Stimulated activated CD4-positive, alpha-beta T cell treated with anti-CD3 and anti-CD28 coated beads, TNF-alpha, amount 100 ng/mL, for 1 hour (primary cell): ENCODE data around the gene CRTAC1.

Experiments
- DNase-seq, 3 donors: peaks; one replicate each; pipeline ENCODE4 v3.0.0-alpha.2; 2020; ENCODE audit warnings: low read depth in 3 of 3, low spot score in 1 of 3

CRTAC1 gene

GRCh38 chr10:97901381-97901780 is 129.0 kb downstream of the CRTAC1 start:
- DNase-seq: no peak

GRCh38 chr10:97898429-97898828 is 132.0 kb downstream of the CRTAC1 start:
- no peak for DNase-seq

DNA sequence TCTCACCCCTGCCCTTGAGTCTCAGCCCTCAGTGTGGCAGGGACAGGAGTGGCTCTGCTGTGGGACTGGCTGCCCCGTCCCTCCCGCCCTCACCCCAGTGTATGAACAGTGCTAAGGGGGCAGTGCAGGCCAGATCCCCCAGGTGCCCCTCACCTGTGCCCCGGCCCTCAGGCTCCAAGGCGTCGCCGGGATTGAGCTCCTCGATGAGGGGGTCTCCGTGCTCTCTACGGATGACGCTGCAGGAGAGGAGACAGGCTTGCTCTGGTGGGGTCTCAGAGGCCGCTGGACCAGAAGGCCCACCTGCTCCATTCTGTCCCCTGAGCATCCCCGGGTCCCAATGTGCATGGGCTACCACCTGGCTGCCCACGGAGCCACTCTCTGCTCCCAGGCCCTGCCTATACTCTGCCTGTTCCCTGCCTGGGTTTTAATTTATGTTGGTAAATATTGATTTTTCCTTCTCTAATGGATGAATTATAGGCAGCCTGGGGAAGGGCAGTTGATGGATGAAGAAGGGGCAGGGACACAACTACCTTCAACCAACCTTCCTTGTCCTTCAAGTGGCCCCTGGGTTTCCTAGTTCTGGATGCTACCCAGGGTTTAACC is 133.6 kb downstream of the CRTAC1 start:
- DNase-seq: no peak

DNA sequence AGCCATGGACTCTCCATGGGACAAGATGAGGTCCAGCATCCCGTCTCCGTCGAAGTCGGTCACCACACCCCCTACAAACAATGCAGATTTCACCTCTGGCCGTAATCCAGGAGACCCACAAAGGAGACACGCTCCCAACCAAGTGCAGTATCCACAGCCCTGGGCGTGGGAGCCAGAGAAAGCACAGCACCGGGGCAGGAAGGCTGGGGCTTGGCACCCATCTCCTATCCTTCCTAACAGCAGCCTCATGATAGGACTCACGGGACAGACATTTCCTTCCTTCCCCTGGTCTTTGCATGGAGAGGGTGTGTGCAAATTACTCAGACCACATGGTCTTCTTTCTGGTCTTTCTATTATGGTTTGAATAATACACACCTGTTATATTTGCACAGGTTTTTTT is 134.5 kb downstream of the CRTAC1 start:
- DNase-seq: no peak

GRCh38 chr10:97895084-97895483 is 135.3 kb downstream of the CRTAC1 start:
- DNase-seq: no peak

DNA sequence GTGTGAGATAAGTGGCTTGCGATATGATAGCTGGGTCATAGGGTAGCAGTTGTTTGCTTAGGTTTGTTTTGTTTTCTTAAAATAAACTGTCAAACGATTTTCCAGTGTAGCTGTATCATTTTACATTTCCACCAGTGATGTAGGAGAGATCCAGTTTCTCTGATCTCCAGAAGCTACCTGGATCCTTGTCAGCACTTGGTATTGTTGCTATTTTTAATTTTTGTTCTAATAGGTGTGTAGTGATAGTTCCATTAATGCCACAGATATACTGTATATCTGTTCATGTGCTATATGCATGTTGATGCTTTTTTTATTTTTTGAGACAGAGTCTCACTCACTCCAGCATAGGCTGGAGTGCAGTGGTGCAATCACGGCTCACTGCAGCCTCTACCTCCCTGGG is 136.3 kb downstream of the CRTAC1 start:
- DNase-seq: no peak

- no peak for DNase-seq
Measured at GRCh38 chr10:97892939-97893338, 137.5 kb downstream of the CRTAC1 start.

DNA sequence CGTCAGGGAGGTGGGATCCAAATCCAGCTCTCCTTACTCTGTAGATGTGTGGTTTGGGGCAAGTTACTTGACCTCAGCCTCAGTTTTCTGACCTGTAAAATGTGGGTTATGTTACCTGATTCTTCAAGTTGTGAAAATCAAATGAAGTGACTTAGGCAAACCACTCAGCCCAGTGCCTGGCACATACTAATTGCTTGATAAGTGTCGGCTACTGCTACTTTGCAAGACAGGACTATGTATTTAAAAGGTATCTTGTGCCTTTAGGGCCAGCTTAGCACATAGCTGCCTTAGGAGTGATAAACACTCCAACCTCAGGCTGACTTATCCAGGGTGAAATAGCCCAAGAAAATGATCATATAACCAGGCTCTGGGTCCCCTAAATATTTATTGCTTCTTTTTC is 137.9 kb downstream of the CRTAC1 start:
- no peak for DNase-seq

DNA sequence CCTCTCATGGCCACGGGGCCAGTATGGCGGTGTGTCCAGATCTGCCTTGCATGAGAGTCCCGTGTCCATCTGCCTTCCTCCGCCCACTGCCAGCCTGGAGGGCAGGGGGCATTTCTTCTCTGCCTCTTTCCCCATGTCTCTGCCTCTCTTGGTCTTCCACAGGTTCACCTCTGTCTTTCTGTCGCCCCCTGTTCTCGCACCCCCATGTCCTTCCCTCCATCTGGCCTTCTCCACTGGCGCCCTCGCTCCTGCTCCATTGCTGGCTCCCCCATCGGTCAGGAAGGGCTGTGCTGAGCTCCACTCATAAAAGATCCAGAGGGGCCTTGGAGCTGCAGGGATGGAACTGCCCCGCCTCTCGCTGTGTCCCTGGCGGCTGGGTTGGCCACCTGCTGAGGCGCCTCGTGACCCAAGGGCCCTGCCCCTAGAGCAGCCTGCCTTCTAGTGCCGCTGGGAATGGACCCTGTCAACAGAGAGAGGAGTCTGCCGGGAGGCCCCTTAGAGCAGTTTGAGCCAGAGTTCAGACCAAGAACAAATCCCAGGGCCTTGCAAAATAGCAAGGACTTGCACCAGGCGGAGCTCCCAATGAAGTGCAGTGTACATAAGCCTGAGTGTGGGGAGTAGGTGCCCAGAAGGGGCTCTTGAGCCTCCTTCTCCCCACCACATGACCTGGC is 138.8 kb downstream of the CRTAC1 start:
- DNase-seq: no peak

GRCh38 chr10:97889461-97890265 is 140.8 kb downstream of the CRTAC1 start:
- no peak for DNase-seq

- no peak for DNase-seq
Measured at GRCh38 chr10:97888641-97889262, 141.7 kb downstream of the CRTAC1 start.

- no peak for DNase-seq
Measured at GRCh38 chr10:97888134-97888533, 142.3 kb downstream of the CRTAC1 start.

GRCh38 chr10:97887399-97887798 is 143.0 kb downstream of the CRTAC1 start:
- no peak for DNase-seq

DNA sequence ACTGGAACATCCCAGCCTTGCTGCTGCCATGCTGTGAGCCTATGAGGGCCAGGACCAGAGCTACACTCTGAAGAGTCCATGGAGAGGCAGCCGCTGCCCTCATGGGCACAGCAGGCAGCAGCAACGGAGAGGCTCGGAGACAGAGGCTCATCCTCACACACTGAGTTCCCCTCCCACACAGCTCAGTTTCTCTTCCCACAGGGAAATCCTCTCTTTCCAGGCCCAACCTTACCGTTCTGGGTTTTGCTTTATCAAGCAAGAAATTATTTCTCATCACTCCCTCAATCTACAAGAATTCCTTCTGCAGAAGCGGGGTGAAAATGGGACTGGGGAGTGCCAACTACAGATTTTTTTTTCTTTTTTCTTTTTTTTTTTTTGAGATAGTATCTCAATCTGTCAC is 144.1 kb downstream of the CRTAC1 start:
- no peak for DNase-seq

DNA sequence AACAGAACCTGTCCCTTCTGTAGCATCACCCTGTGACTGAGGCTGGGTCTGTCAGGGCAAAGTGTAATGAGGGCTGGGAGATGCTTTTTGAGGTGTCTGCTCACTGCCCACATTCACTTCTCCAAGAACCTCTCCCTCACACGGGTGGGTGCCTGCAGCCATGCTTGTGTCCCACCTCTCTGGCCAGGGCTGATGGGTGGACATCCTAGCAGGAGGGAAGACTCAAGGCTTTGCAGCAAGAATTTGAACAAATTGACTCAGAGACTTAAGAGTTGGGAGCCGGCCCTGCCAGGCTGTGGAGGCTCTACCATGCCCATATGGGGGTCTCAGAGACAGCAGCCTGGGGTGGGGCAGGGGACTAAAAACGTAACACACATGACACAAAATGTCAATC is 147.3 kb downstream of the CRTAC1 start:
- DNase-seq: no peak

DNA sequence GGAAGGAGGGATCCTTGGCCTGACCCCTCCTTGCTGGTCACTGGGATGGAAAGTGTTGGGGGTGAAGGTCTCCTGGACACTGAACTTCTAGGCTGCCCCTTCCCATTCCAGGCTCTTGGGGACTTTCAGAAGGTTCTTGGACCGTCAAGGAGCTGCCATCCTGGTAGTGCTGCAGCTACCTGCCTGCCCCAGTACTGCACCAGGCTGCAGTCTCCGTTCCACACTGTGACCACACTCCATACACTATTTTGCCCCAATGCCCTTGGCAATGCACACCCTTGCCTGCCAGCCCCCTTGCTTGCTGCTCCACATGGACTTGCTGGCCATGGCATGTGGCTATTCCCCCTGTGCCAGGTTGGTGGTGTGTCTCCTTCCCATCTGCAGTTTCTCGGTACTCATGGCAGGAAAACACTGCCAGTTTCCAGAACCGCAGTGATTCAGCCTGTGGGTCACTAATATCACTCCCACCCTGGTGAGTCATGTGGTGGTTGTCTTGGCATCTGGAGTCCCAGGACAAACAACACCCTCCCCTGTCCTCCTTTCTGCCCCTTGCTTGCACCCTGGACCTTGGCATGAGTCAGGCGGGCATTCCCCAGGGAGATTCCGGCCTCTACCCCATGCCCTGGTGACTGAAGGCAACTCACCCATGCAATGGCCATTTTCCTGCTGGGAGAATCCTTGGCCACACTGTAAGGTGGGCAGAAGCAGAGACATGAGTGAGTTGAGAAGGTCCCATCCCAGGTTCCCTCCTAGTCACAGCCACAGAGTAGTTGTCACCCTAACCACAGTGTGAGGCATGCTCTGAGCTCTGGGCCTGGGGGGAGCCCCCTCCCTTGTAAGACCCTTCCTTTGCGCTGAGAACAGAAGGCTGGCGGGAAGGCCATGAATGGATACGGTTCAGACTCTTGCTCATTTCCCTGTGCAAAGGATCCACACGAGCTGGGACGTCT is 148.0 kb downstream of the CRTAC1 start:
- no peak for DNase-seq

DNA sequence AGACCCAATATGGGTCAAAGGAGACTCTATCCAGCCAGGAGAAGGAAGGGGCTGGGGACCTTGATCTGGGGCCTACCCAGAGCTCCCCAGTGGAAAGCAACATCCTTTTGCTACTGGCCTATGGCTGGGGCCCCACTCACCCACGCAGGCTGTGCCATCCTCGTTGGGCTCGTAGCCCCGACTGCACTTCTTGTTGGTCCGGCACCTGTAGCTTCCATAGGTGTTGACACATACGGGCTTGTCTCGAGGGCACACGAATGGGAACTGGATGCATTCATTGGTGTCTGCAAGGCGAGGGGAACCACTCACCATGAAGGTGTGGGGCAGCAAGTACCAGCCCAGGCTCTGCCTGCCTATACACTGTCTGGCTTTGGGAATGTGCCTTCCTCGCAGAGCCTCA is 150.3 kb downstream of the CRTAC1 start:
- no peak for DNase-seq

- no peak for DNase-seq
Measured at GRCh38 chr10:97879241-97879640, 151.2 kb downstream of the CRTAC1 start.

DNA sequence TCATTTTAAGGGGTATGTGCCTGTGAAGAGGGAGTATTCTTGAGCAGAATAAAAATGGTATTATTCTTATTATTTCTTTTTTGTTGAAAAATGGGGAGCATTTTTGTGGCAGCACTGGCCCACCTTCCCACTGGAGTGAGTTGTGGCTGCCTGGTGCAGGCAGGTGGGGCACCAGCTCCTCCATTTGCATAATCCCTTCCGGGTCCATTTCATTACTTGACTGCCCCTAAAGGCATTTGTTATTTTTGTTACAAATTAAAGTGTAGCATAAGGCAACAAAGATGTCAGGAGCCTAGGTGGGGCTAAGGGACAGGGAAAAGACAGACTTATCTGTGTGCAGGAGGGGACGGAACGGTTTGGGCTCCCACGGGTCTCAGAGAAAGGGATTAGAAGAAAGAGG is 154.0 kb downstream of the CRTAC1 start:
- DNase-seq: no peak

DNA sequence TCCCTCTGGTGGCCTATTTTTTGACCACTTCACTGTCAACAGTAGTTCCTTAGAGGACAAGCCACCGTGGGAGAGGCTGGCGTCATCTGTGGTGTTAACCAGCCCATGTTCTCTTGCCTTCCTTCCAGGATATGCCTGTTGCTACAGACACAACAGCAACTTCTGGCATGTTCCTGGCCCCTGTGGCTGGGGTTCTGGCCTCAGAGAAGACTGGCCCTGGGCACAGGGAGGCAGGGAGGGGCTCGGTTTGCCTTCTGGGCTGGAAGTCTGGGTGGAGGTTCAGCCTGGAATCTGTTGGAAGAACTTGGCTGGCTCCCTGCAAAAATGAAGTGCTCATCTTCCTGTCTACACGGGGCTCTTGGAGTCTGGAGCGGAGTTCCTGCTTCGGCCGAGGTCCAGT is 155.0 kb downstream of the CRTAC1 start:
- no peak for DNase-seq

DNA sequence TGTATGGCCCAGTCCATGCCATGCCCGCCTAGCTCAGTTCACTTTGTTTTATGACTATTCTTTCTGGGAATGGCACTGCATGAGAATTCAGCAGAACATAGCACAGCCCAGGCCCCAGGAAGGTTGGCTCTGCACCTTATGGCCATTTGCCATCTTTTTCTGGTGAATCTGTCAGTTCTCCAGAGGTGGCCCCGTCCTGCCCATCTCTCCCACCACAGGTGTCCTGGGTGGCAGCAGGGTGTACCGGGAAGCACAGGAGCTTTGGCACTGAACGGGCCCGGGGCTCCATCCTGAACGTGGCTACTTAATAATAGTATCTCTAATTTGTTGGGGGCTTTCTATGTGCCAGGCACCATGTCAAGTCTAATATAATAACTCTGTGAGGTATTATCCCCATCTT is 156.1 kb downstream of the CRTAC1 start:
- DNase-seq: no peak
